Cardiac fibroblast (primary cell): ENCODE measurements around the gene JAG2.
A peak's percentile ranks its signal among the peaks of the same experiment; 100 is the strongest.

Experiments
- DNase-seq, 2 donors: peaks; one replicate each; pipeline versions ENCODE4 v3.0.0 to v3.0.0-alpha.2; 2010; ENCODE audit warnings: low read depth in 2 of 2
- H3K4me3 ChIP-seq, 2 donors: replicated peaks in 1 of 2; 1 replicate in 1 of 2; 2 replicates in 1 of 2; pipeline ENCODE4 v1.5.1; 2011; ENCODE audit warnings: low read depth in 2 of 2, low read length in 2 of 2, mild to moderate bottlenecking in 2 of 2, moderate library complexity in 1 of 2
- CTCF ChIP-seq: IDR thresholded peaks from one replicate; pipeline ENCODE4 v1.5.1; 2011; ENCODE audit warnings: low read depth, mild to moderate bottlenecking, low read length, inconsistent platforms

The JAG2 gene

GRCh38 chr14:105091517-105092170 lies 76.9 kb downstream of the JAG2 start:
- H3K4me3 ChIP-seq, result no peak overlapping the region
- no peak for TF ChIP-seq CTCF
- DNase-seq, result peak in 1 of 2 donors; percentile 58

GRCh38 chr14:105091054-105091516 lies 77.5 kb downstream of the JAG2 start:
- no peak overlapping the region for H3K4me3 ChIP-seq
- DNase-seq, result no peak
- TF ChIP-seq CTCF, result no peak
